ENCODE measurements around the gene ZC3HAV1. TPM values are rescaled to one million over a fixed set of nuclear protein-coding genes. Genes with fewer than 3 reads are reported as not detected.

ZC3HAV1 gene
- 10 to 100 TPM in 2 of 4 donors, 1 to 10 TPM in 2; 7.3 to 21.2 (median 9.8) TPM for polyA plus RNA-seq
- long read RNA-seq, donor 1, partial matches to known transcripts = 7 of 7 reads
- long read RNA-seq, donor 1, other reads (novel, unspliced or antisense) = 0 of 7 reads
- long read RNA-seq, donor 2, partial matches to known transcripts = 0 of 1 reads
- long read RNA-seq, donor 2, other reads (novel, unspliced or antisense) = 0 of 1 reads
- long read RNA-seq, donor 3, partial matches to known transcripts = 0 of 1 reads
- long read RNA-seq, donor 3, other reads (novel, unspliced or antisense) = 0 of 1 reads
- long read RNA-seq, donor 4 = 0 reads
- long read RNA-seq, donor 5 = 0 reads
- long read RNA-seq, donor 6, full-length matches to known transcripts = 1 of 1 reads
- long read RNA-seq, donor 6, partial matches to known transcripts = 0 of 1 reads
- long read RNA-seq, donor 6, other reads (novel, unspliced or antisense) = 0 of 1 reads
- long read RNA-seq, donor 7, full-length matches to known transcripts = 1 of 1 reads
- long read RNA-seq, donor 7, partial matches to known transcripts = 0 of 1 reads
- long read RNA-seq, donor 7, other reads (novel, unspliced or antisense) = 0 of 1 reads
- long read RNA-seq, donor 8 = 0 reads
- long read RNA-seq, donor 9 = 0 reads
- long read RNA-seq, donor 10, full-length matches to known transcripts = 3 of 3 reads
- long read RNA-seq, donor 10, partial matches to known transcripts = 0 of 3 reads
- long read RNA-seq, donor 10, other reads (novel, unspliced or antisense) = 0 of 3 reads

GRCh38 chr7:139109188-139109982 is at the start of gene ZC3HAV1:
TSS of gene ZC3HAV1 (minus strand) at chr7:139109720. CDS start at chr7:139109331, 389 bp downstream.
- H3K4me3 ChIP-seq (ENCODE audit: low read depth in 1 of 3, low read length in 3 of 3) = peak within 1 kb of the TSS; percentile 86 to 99 (median 94)
- WGBS, 3 donors = 0% methylated on average over 68 of the region's 68 CpGs
- H3K27ac ChIP-seq (ENCODE audit: low read depth in 1 of 3, low read length in 2 of 3) = peak within 1 kb of the TSS; percentile 96 to 100 (median 98)
- no peaks in the 10 kb centered on the region for H3K9me3 ChIP-seq (ENCODE audit: control insufficient read depth in 2 of 2, insufficient read depth in 1 of 2, low read depth in 1 of 2, low read length in 1 of 2)
- no peaks in the 10 kb centered on the region for H3K27me3 ChIP-seq (ENCODE audit: control insufficient read depth in 3 of 3, insufficient read depth in 3 of 3, low read length in 3 of 3)
- DNase-seq (peak; percentile 93 to 94), FAIRE-seq (no peak)
- no peaks in the 10 kb centered on the region for H3K36me3 ChIP-seq (ENCODE audit: control insufficient read depth in 3 of 3, insufficient read depth in 2 of 3, low read depth in 1 of 3, low read length in 3 of 3)
- peaks cover 0 to 2% (median 0%) of the 10 kb centered on the region in 3 donors for H3K4me1 ChIP-seq (ENCODE audit: control insufficient read depth in 3 of 3, insufficient read depth in 2 of 3, low read depth in 1 of 3, low read length in 2 of 3)

- Histone ChIP-seq H3K27me3 (ENCODE audit: control insufficient read depth in 3 of 3, insufficient read depth in 3 of 3, low read length in 3 of 3) (no peaks in the 10 kb centered on the region), H3K9me3 (ENCODE audit: control insufficient read depth in 2 of 2, insufficient read depth in 1 of 2, low read depth in 1 of 2, low read length in 1 of 2) (peaks cover 0 to 5% of the 10 kb centered on the region in 2 donors), H3K4me1 (ENCODE audit: control insufficient read depth in 3 of 3, insufficient read depth in 2 of 3, low read depth in 1 of 3, low read length in 2 of 3) (no peaks in the 10 kb centered on the region), H3K27ac (ENCODE audit: low read depth in 1 of 3, low read length in 2 of 3) (no peak overlapping the region), H3K36me3 (ENCODE audit: control insufficient read depth in 3 of 3, insufficient read depth in 2 of 3, low read depth in 1 of 3, low read length in 3 of 3) (no peaks in the 10 kb centered on the region), H3K4me3 (ENCODE audit: low read depth in 1 of 3, low read length in 3 of 3) (no peak overlapping the region)
- FAIRE-seq (no peak), DNase-seq (no peak)
- 53 to 58% (median 56%) methylated on average over 2 of the region's 2 CpGs for WGBS, 3 donors
These were observed 44.3 kb upstream of the ZC3HAV1 start for GRCh38 chr7:139153832-139154231.

- Histone ChIP-seq H3K27ac (ENCODE audit: low read depth in 1 of 3, low read length in 2 of 3) (no peak overlapping the region), H3K4me1 (ENCODE audit: control insufficient read depth in 3 of 3, insufficient read depth in 2 of 3, low read depth in 1 of 3, low read length in 2 of 3) (no peaks in the 10 kb centered on the region), H3K27me3 (ENCODE audit: control insufficient read depth in 3 of 3, insufficient read depth in 3 of 3, low read length in 3 of 3) (no peaks in the 10 kb centered on the region), H3K36me3 (ENCODE audit: control insufficient read depth in 3 of 3, insufficient read depth in 2 of 3, low read depth in 1 of 3, low read length in 3 of 3) (no peaks in the 10 kb centered on the region), H3K9me3 (ENCODE audit: control insufficient read depth in 2 of 2, insufficient read depth in 1 of 2, low read depth in 1 of 2, low read length in 1 of 2) (no peaks in the 10 kb centered on the region), H3K4me3 (ENCODE audit: low read depth in 1 of 3, low read length in 3 of 3) (no peak overlapping the region)
- DNase-seq (no peak), FAIRE-seq (no peak)
- WGBS, 3 donors = 91 to 100% (median 100%) methylated on average over 1 of the region's 1 CpG
These were observed 42.6 kb upstream of the ZC3HAV1 start for GRCh38 chr7:139152149-139152548.

- H3K4me3 ChIP-seq (ENCODE audit: low read depth in 1 of 3, low read length in 3 of 3) = no peak overlapping the region
- FAIRE-seq = no peak
- no peak for DNase-seq
- no peaks in the 10 kb centered on the region for H3K9me3 ChIP-seq (ENCODE audit: control insufficient read depth in 2 of 2, insufficient read depth in 1 of 2, low read depth in 1 of 2, low read length in 1 of 2)
- WGBS, 3 donors = 82 to 90% (median 89%) methylated on average over 4 of the region's 4 CpGs
- H3K27ac ChIP-seq (ENCODE audit: low read depth in 1 of 3, low read length in 2 of 3) = no peak overlapping the region
- no peaks in the 10 kb centered on the region for H3K4me1 ChIP-seq (ENCODE audit: control insufficient read depth in 3 of 3, insufficient read depth in 2 of 3, low read depth in 1 of 3, low read length in 2 of 3)
- H3K27me3 ChIP-seq (ENCODE audit: control insufficient read depth in 3 of 3, insufficient read depth in 3 of 3, low read length in 3 of 3) = no peaks in the 10 kb centered on the region
- H3K36me3 ChIP-seq (ENCODE audit: control insufficient read depth in 3 of 3, insufficient read depth in 2 of 3, low read depth in 1 of 3, low read length in 3 of 3) = peaks cover 0 to 3% (median 0%) of the 10 kb centered on the region in 3 donors
These were observed 29.6 kb upstream of the ZC3HAV1 start for GRCh38 chr7:139139150-139139549.

GRCh38 chr7:139133335-139134139 is 24.0 kb upstream of the ZC3HAV1 start:
- peak; percentile 84 to 94 for DNase-seq

GRCh38 chr7:139132887-139133286 is 23.4 kb upstream of the ZC3HAV1 start:
- FAIRE-seq = no peak
- WGBS, 3 donors = 34 to 54% (median 46%) methylated on average over 6 of the region's 6 CpGs
- peak overlapping the region in 2 of 3 donors; percentile 54 to 63 for H3K4me3 ChIP-seq (ENCODE audit: low read depth in 1 of 3, low read length in 3 of 3)
- peak overlapping the region in 1 of 3 donors; percentile 9 for H3K27ac ChIP-seq (ENCODE audit: low read depth in 1 of 3, low read length in 2 of 3)
- no peak for DNase-seq
- H3K9me3 ChIP-seq (ENCODE audit: control insufficient read depth in 2 of 2, insufficient read depth in 1 of 2, low read depth in 1 of 2, low read length in 1 of 2) = no peaks in the 10 kb centered on the region
- H3K4me1 ChIP-seq (ENCODE audit: control insufficient read depth in 3 of 3, insufficient read depth in 2 of 3, low read depth in 1 of 3, low read length in 2 of 3) = peaks cover 0 to 3% (median 0%) of the 10 kb centered on the region in 3 donors
- H3K36me3 ChIP-seq (ENCODE audit: control insufficient read depth in 3 of 3, insufficient read depth in 2 of 3, low read depth in 1 of 3, low read length in 3 of 3) = peaks cover 0 to 3% (median 0%) of the 10 kb centered on the region in 3 donors
- no peaks in the 10 kb centered on the region for H3K27me3 ChIP-seq (ENCODE audit: control insufficient read depth in 3 of 3, insufficient read depth in 3 of 3, low read length in 3 of 3)

More at GRCh38 chr7:139133335-139134139, 24.0 kb upstream of the ZC3HAV1 start:
- H3K9me3 ChIP-seq (ENCODE audit: control insufficient read depth in 2 of 2, insufficient read depth in 1 of 2, low read depth in 1 of 2, low read length in 1 of 2) = no peaks in the 10 kb centered on the region
- H3K4me3 ChIP-seq (ENCODE audit: low read depth in 1 of 3, low read length in 3 of 3) = peak overlapping the region; percentile 32 to 63 (median 54)
- peaks cover 0 to 3% (median 0%) of the 10 kb centered on the region in 3 donors for H3K36me3 ChIP-seq (ENCODE audit: control insufficient read depth in 3 of 3, insufficient read depth in 2 of 3, low read depth in 1 of 3, low read length in 3 of 3)
- H3K27me3 ChIP-seq (ENCODE audit: control insufficient read depth in 3 of 3, insufficient read depth in 3 of 3, low read length in 3 of 3) = no peaks in the 10 kb centered on the region
- H3K27ac ChIP-seq (ENCODE audit: low read depth in 1 of 3, low read length in 2 of 3) = peak overlapping the region in 2 of 3 donors; percentile 9 to 32
- peaks cover 0 to 3% (median 0%) of the 10 kb centered on the region in 3 donors for H3K4me1 ChIP-seq (ENCODE audit: control insufficient read depth in 3 of 3, insufficient read depth in 2 of 3, low read depth in 1 of 3, low read length in 2 of 3)
- 2 to 3% (median 2%) methylated on average over 35 to 36 of the region's 36 CpGs for WGBS, 3 donors
- no peak for FAIRE-seq

- H3K36me3 ChIP-seq (ENCODE audit: control insufficient read depth in 3 of 3, insufficient read depth in 2 of 3, low read depth in 1 of 3, low read length in 3 of 3) = peaks cover 0 to 3% (median 0%) of the 10 kb centered on the region in 3 donors
- FAIRE-seq (no peak), DNase-seq (no peak)
- WGBS, 3 donors = 67 to 96% (median 91%) methylated on average over 2 of the region's 2 CpGs
- H3K4me3 ChIP-seq (ENCODE audit: low read depth in 1 of 3, low read length in 3 of 3) = no peak overlapping the region
- peaks cover 0 to 3% (median 0%) of the 10 kb centered on the region in 3 donors for H3K4me1 ChIP-seq (ENCODE audit: control insufficient read depth in 3 of 3, insufficient read depth in 2 of 3, low read depth in 1 of 3, low read length in 2 of 3)
- H3K27ac ChIP-seq (ENCODE audit: low read depth in 1 of 3, low read length in 2 of 3) = no peak overlapping the region
- no peaks in the 10 kb centered on the region for H3K27me3 ChIP-seq (ENCODE audit: control insufficient read depth in 3 of 3, insufficient read depth in 3 of 3, low read length in 3 of 3)
- H3K9me3 ChIP-seq (ENCODE audit: control insufficient read depth in 2 of 2, insufficient read depth in 1 of 2, low read depth in 1 of 2, low read length in 1 of 2) = no peaks in the 10 kb centered on the region
These were observed 22.1 kb upstream of the ZC3HAV1 start for GRCh38 chr7:139131601-139132041.
